SK-N-SH treated with all-trans-retinoic acid at 6 μM for 48 hours (cell line): ENCODE data around the gene PRR4.

Experiments
- ATAC-seq: fragments of 200-7000 bp; cut with Tn5 transposase; 3 replicates; pipeline ENCODE4 v1.9.1; 2020; ENCODE audit warnings: mild to moderate bottlenecking, moderate library complexity
- ARNTL ChIP-seq: fragments of 450-650 bp; formaldehyde crosslinking; IDR thresholded peaks from 2 replicates; pipeline ENCODE4 v1.5.0; 2020; ENCODE audit warnings: low read depth, mild to moderate bottlenecking, moderate library complexity, borderline replicate concordance
- BACH2 ChIP-seq: fragments of 250-450 bp; sonication (Bioruptor Pico); IDR thresholded peaks from 2 replicates; pipeline ENCODE4 v1.9.0; 2021; ENCODE audit warnings: mild to moderate bottlenecking, borderline replicate concordance
- ESRRG ChIP-seq: fragments of 250-450 bp; sonication (Bioruptor Pico); IDR thresholded peaks from 2 replicates; pipeline ENCODE4 v1.6.1; 2021; ENCODE audit warnings: mild to moderate bottlenecking
- GLIS3 ChIP-seq: fragments of 250-450 bp; sonication (Bioruptor Pico); IDR thresholded peaks from 2 replicates; pipeline ENCODE4 v1.5.0; 2020; ENCODE audit warnings: mild to moderate bottlenecking, moderate library complexity
- ISL1 ChIP-seq: fragments of 250-450 bp; sonication (Bioruptor Pico); IDR thresholded peaks from 2 replicates; pipeline ENCODE4 v2.1.2; 2022; ENCODE audit warnings: mild to moderate bottlenecking, moderate library complexity
- OSR1 ChIP-seq: fragments of 250-450 bp; sonication (Bioruptor Pico); IDR thresholded peaks from 2 replicates; pipeline ENCODE4 v1.8.0; 2022; ENCODE audit warnings: moderate library complexity, mild to moderate bottlenecking, inconsistent platforms
- PPARA ChIP-seq: fragments of 250-450 bp; sonication (Bioruptor Pico); IDR thresholded peaks from 2 replicates; pipeline ENCODE4 v1.5.0; 2020; ENCODE audit warnings: mild to moderate bottlenecking, borderline replicate concordance
- RARB ChIP-seq: fragments of 250-450 bp; sonication (Bioruptor Pico); IDR thresholded peaks from 2 replicates; pipeline ENCODE4 v1.8.0; 2021; ENCODE audit warnings: mild to moderate bottlenecking, moderate library complexity
- SNAI2 ChIP-seq: fragments of 250-450 bp; sonication (Bioruptor Pico); IDR thresholded peaks from 2 replicates; pipeline ENCODE4 v1.5.0; 2020; ENCODE audit warnings: mild to moderate bottlenecking, moderate library complexity
- TSHZ2 ChIP-seq: fragments of 250-450 bp; sonication (Bioruptor Pico); IDR thresholded peaks from 2 replicates; pipeline ENCODE4 v1.5.0; 2020; ENCODE audit warnings: mild to moderate bottlenecking, moderate library complexity
- ZC3H10 ChIP-seq: fragments of 250-450 bp; sonication (Bioruptor Pico); IDR thresholded peaks from 2 replicates; pipeline ENCODE4 v1.5.1; 2021; ENCODE audit warnings: mild to moderate bottlenecking, moderate library complexity
- ZFP3 ChIP-seq: fragments of 250-450 bp; sonication (Bioruptor Pico); IDR thresholded peaks from 2 replicates; pipeline ENCODE4 v1.5.0; 2020; ENCODE audit warnings: mild to moderate bottlenecking, moderate library complexity
- ZFP30 ChIP-seq: fragments of 450-650 bp; formaldehyde crosslinking; IDR thresholded peaks from 2 replicates; pipeline ENCODE4 v1.5.0; 2022; ENCODE audit warnings: mild to moderate bottlenecking, moderate library complexity
- ZNF565 ChIP-seq: fragments of 450-650 bp; formaldehyde crosslinking; conservative IDR thresholded peaks from 2 replicates; pipeline ENCODE4 v1.5.0; 2020; ENCODE audit warnings: low read depth, mild to moderate bottlenecking, moderate library complexity
- ZNF70 ChIP-seq: fragments of 450-650 bp; formaldehyde crosslinking; IDR thresholded peaks from 2 replicates; pipeline ENCODE4 v1.5.0; 2020; ENCODE audit warnings: mild to moderate bottlenecking, moderate library complexity
- ZNF8 ChIP-seq: fragments of 450-650 bp; formaldehyde crosslinking; IDR thresholded peaks from 2 replicates; pipeline ENCODE4 v1.5.0; 2020; ENCODE audit warnings: mild to moderate bottlenecking, moderate library complexity
- TF ChIP-seq, protein P1 (sequence below): fragments of 250-450 bp; sonication (Bioruptor Pico); IDR thresholded peaks from 2 replicates; pipeline ENCODE4 v1.5.1; 2021; ENCODE audit warnings: mild to moderate bottlenecking, moderate library complexity
- TF ChIP-seq, protein P2 (sequence below): fragments of 250-450 bp; sonication (Bioruptor Pico); IDR thresholded peaks from 2 replicates; pipeline ENCODE4 v1.5.1; 2020; ENCODE audit warnings: low read depth, mild to moderate bottlenecking, moderate library complexity
- TF ChIP-seq, protein P3 (sequence below): fragments of 250-450 bp; sonication (Bioruptor Pico); IDR thresholded peaks from 2 replicates; pipeline ENCODE4 v1.8.0; 2021; ENCODE audit warnings: low read depth, mild to moderate bottlenecking, moderate library complexity, borderline replicate concordance

PRR4 gene

GRCh38 chr12:10863512-10864218, 14.4 kb upstream of the PRR4 start:
- TF ChIP-seq BACH2 (CRISPR knock-in tag): no peak
- TF ChIP-seq PPARA (CRISPR knock-in tag): no peak
- TF ChIP-seq TSHZ2 (CRISPR knock-in tag): no peak
- TF ChIP-seq, protein P1, sequence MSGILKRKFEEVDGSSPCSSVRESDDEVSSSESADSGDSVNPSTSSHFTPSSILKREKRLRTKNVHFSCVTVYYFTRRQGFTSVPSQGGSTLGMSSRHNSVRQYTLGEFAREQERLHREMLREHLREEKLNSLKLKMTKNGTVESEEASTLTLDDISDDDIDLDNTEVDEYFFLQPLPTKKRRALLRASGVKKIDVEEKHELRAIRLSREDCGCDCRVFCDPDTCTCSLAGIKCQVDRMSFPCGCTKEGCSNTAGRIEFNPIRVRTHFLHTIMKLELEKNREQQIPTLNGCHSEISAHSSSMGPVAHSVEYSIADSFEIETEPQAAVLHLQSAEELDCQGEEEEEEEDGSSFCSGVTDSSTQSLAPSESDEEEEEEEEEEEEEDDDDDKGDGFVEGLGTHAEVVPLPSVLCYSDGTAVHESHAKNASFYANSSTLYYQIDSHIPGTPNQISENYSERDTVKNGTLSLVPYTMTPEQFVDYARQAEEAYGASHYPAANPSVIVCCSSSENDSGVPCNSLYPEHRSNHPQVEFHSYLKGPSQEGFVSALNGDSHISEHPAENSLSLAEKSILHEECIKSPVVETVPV (CRISPR knock-in tag): no peak
- no peak for TF ChIP-seq ESRRG
- no peak for TF ChIP-seq SNAI2 (CRISPR knock-in tag)
- TF ChIP-seq ZNF565 (CRISPR knock-in tag): no peak
- no peak for TF ChIP-seq ZNF8 (CRISPR knock-in tag)
- TF ChIP-seq ZFP30 (CRISPR knock-in tag): no peak
- TF ChIP-seq ZNF70 (CRISPR knock-in tag): no peak
- no peak for ATAC-seq

- TF ChIP-seq ZNF565 (CRISPR knock-in tag) (no peak), RARB (CRISPR knock-in tag) (no peak), BACH2 (CRISPR knock-in tag) (no peak), GLIS3 (CRISPR knock-in tag) (no peak), OSR1 (CRISPR knock-in tag) (no peak), ESRRG (no peak), ZC3H10 (no peak), SNAI2 (CRISPR knock-in tag) (no peak), ZFP3 (CRISPR knock-in tag) (no peak)
- TF ChIP-seq, protein P2, sequence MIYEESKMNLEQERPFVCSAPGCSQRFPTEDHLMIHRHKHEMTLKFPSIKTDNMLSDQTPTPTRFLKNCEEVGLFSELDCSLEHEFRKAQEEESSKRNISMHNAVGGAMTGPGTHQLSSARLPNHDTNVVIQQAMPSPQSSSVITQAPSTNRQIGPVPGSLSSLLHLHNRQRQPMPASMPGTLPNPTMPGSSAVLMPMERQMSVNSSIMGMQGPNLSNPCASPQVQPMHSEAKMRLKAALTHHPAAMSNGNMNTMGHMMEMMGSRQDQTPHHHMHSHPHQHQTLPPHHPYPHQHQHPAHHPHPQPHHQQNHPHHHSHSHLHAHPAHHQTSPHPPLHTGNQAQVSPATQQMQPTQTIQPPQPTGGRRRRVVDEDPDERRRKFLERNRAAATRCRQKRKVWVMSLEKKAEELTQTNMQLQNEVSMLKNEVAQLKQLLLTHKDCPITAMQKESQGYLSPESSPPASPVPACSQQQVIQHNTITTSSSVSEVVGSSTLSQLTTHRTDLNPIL (CRISPR knock-in tag): no peak
- TF ChIP-seq, protein P3, sequence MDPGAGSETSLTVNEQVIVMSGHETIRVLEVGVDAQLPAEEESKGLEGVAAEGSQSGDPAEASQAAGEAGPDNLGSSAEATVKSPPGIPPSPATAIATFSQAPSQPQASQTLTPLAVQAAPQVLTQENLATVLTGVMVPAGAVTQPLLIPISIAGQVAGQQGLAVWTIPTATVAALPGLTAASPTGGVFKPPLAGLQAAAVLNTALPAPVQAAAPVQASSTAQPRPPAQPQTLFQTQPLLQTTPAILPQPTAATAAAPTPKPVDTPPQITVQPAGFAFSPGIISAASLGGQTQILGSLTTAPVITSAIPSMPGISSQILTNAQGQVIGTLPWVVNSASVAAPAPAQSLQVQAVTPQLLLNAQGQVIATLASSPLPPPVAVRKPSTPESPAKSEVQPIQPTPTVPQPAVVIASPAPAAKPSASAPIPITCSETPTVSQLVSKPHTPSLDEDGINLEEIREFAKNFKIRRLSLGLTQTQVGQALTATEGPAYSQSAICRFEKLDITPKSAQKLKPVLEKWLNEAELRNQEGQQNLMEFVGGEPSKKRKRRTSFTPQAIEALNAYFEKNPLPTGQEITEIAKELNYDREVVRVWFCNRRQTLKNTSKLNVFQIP (CRISPR knock-in tag): no peak
- TF ChIP-seq, all 23 proteins: peak for 0
- ATAC-seq: no peak
These were observed 12.1 kb upstream of the PRR4 start for GRCh38 chr12:10861366-10861765.

DNA sequence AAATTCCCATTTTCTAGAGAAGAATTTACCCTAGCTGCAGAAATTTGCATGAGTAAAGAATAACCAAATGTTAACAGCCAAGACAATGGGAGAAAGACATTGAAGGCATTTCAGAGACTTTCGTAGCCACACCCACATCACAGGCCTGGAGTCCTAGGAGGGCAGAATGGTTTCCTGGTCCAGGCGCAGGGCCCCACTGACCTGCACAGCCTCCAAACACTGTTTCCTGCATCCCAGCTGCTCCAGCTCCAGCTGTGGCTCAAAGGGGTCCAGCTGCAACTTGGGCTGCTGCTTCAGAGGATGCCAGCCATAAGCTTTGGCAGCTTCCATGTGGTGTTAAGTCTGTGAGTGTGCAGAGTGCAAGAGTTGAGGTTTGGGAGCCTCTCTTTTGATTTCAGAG, 6.5 kb upstream of the PRR4 start:
- no peak for ATAC-seq
- TF ChIP-seq BACH2 (CRISPR knock-in tag): no peak
- no peak for TF ChIP-seq ESRRG
- no peak for TF ChIP-seq ZFP3 (CRISPR knock-in tag)
- no peak for TF ChIP-seq ISL1 (CRISPR knock-in tag)
- no peak for TF ChIP-seq ZNF8 (CRISPR knock-in tag)
- TF ChIP-seq SNAI2 (CRISPR knock-in tag): no peak
- TF ChIP-seq, protein P1 (CRISPR knock-in tag): no peak
- TF ChIP-seq ARNTL (CRISPR knock-in tag): no peak

- ATAC-seq: no peak
- TF ChIP-seq GLIS3 (CRISPR knock-in tag) (no peak), TSHZ2 (CRISPR knock-in tag) (no peak), ZNF8 (CRISPR knock-in tag) (no peak), ZNF70 (CRISPR knock-in tag) (no peak), ESRRG (no peak), ZC3H10 (no peak)
These were observed 4.5 kb upstream of the PRR4 start for GRCh38 chr12:10853776-10854175.
